ENCODE measurements around the gene CLDN19. TPM values are rescaled to one million over a fixed set of nuclear protein-coding genes. Genes with fewer than 3 reads are reported as not detected.

CLDN19 gene
- total RNA-seq, 1 experiment from 2014 or later = 12.5 TPM

DNA sequence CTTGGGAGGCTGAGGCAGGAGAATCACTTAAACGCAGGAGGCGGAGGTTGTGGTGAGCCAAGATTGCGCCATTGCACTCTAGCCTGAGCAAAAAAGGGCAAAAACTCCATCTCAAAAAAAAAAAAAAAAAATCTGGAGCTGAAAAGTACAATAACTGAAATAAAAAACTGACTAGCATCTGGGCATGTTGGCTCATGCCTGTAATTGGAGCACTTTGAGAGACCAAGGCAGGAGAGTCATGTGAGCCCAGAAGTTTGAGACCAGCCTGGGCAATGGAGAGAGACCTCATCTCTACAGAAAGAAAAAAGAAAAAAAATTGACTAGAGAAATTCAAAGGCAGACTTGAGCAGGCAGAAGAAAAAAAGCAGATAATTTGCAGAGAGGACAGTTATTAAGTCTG, 18.1 kb downstream of the CLDN19 start:
- no peak overlapping the region for H4K5ac ChIP-seq (ENCODE audit: insufficient read length, low read depth, low read length)
- no peak overlapping the region for H3K4me2 ChIP-seq (ENCODE audit: insufficient read depth, insufficient read length, low read length)
- H2BK5ac ChIP-seq (ENCODE audit: insufficient read length, low read length) = no peak overlapping the region
- no peak for TF ChIP-seq CTCF (conservative IDR thresholded peaks at IDR 0.05)
- H3K27ac Mint-ChIP-seq = no peak overlapping the region; a peak in 1 of 7 replicates
- H2BK15ac ChIP-seq (ENCODE audit: low read depth, low read length) = no peak overlapping the region
- H3T11ph ChIP-seq (ENCODE audit: low read length) = no peak overlapping the region
- no peaks in the 10 kb centered on the region for H3K27me3 Mint-ChIP-seq (ENCODE audit: low read depth)
- no peak overlapping the region for H3K4me3 Mint-ChIP-seq
- H3K4me1 Mint-ChIP-seq = no peaks in the 10 kb centered on the region; a peak in 1 of 4 replicates
- H3K36me3 Mint-ChIP-seq (ENCODE audit: insufficient read depth in 1 of 3, low read depth in 3 of 3) = peaks cover 2 to 16% (median 3%) of the 10 kb centered on the region in 3 experiments; a peak in 2 of 7 replicates
- no peaks in the 10 kb centered on the region for H3K9me3 ChIP-seq (ENCODE audit: control insufficient read depth, low read depth, low read length)
- no peak for DNase-seq
- no peak overlapping the region for H4K8ac ChIP-seq (replicated peaks; ENCODE audit: insufficient read length, low read depth, low read length)
- no peak overlapping the region for H3K27ac ChIP-seq (ENCODE audit: insufficient read length, low read depth, low read length)
- H3K79me2 ChIP-seq (ENCODE audit: insufficient read depth, low read length) = no peaks in the 10 kb centered on the region
- no peak overlapping the region for H2BK20ac ChIP-seq (ENCODE audit: low read depth, low read length, poor library complexity, severe bottlenecking)
- H3K27me3 ChIP-seq (ENCODE audit: insufficient read depth, low read length) = no peaks in the 10 kb centered on the region
- H2AK5ac ChIP-seq (ENCODE audit: insufficient read length, low read length) = no peak overlapping the region
- peaks cover 2 to 5% of the 10 kb centered on the region in 2 experiments; a peak in 2 of 5 replicates for H3K9me3 Mint-ChIP-seq
- H3K23ac ChIP-seq (ENCODE audit: insufficient read length, low read depth, low read length) = no peak overlapping the region
- no peak overlapping the region for H2BK12ac ChIP-seq (ENCODE audit: insufficient read length, low read depth, low read length)
- H2BK120ac ChIP-seq (ENCODE audit: low read depth, low read length, poor library complexity, severe bottlenecking) = no peak overlapping the region
- no peak overlapping the region for H2AFZ ChIP-seq (ENCODE audit: low read length)
- no peaks in the 10 kb centered on the region for H4K20me1 ChIP-seq (ENCODE audit: control insufficient read depth, insufficient read depth, insufficient read length)
- no peak overlapping the region for H3K9ac ChIP-seq (ENCODE audit: extremely low read depth, insufficient read length, low read length)
- WGBS (ENCODE audit: extremely low coverage, insufficient read length, low lambda C conversion rate) = no CpG with 5 or more reads among the region's 3 CpGs
- no peak overlapping the region for H3K18ac ChIP-seq (ENCODE audit: insufficient read length, low read depth, low read length)
- H3K14ac ChIP-seq (ENCODE audit: insufficient read depth, low read length) = no peak overlapping the region
- no peaks in the 10 kb centered on the region for H3K23me2 ChIP-seq (ENCODE audit: insufficient read length, low read depth, low read length, poor library complexity, severe bottlenecking)
- no peak overlapping the region for H4K91ac ChIP-seq (ENCODE audit: insufficient read length, low read depth, low read length)
- H3K79me1 ChIP-seq (ENCODE audit: insufficient read depth, low read depth, low read length, poor library complexity, severe bottlenecking) = no peaks in the 10 kb centered on the region
- no peak overlapping the region for H3K56ac ChIP-seq (ENCODE audit: insufficient read length, low read depth, low read length)
- no peak overlapping the region for H3K4ac ChIP-seq (ENCODE audit: low read depth, low read length)
- H3K4me1 ChIP-seq (ENCODE audit: insufficient read depth, low read length) = no peaks in the 10 kb centered on the region

All from H9 (cell line).